ACC112 (cell line): ENCODE data around the gene GZMM.

ENCODE experiments used
- H2AFZ ChIP-seq: fragments of 200-600 bp; sonication (generic); one replicate; pipeline ENCODE4 v1.6.0; 2017; ENCODE audit warnings: antibody characterized with exemption, low read length; ENCODE audit not compliant: unreplicated experiment
- H3K27ac ChIP-seq: fragments of 200-600 bp; sonication (generic); 2 replicates; pipeline ENCODE4 v1.5.1; 2014; ENCODE audit warnings: low read depth, mild to moderate bottlenecking, antibody characterized with exemption, low read length, moderate library complexity
- H3K27me3 ChIP-seq: fragments of 200-600 bp; sonication (generic); 2 replicates; pipeline ENCODE4 v1.6.1; 2014; ENCODE audit warnings: mild to moderate bottlenecking, antibody characterized with exemption, low read length, moderate library complexity, mixed read lengths; ENCODE audit not compliant: insufficient read depth
- H3K36me3 ChIP-seq: fragments of 200-600 bp; sonication (generic); 2 replicates; pipeline ENCODE4 v1.6.1; 2016; ENCODE audit warnings: mild to moderate bottlenecking, antibody characterized with exemption, low read length, moderate library complexity, mixed read lengths; ENCODE audit not compliant: insufficient read depth
- H3K4me1 ChIP-seq: fragments of 200-600 bp; sonication (generic); one replicate; pipeline ENCODE4 v1.6.1; 2016; ENCODE audit warnings: low read length, mixed read lengths; ENCODE audit not compliant: insufficient read depth, unreplicated experiment, control insufficient read depth
- H3K4me3 ChIP-seq: fragments of 200-600 bp; sonication (generic); 2 replicates; pipeline ENCODE4 v1.5.1; 2014; ENCODE audit warnings: mild to moderate bottlenecking, low read depth, low read length
- H3K79me2 ChIP-seq: fragments of 200-600 bp; sonication (generic); one replicate; pipeline ENCODE4 v1.6.0; 2016; ENCODE audit warnings: low read length; ENCODE audit not compliant: control insufficient read depth, unreplicated experiment, insufficient read depth

The GZMM gene

DNA sequence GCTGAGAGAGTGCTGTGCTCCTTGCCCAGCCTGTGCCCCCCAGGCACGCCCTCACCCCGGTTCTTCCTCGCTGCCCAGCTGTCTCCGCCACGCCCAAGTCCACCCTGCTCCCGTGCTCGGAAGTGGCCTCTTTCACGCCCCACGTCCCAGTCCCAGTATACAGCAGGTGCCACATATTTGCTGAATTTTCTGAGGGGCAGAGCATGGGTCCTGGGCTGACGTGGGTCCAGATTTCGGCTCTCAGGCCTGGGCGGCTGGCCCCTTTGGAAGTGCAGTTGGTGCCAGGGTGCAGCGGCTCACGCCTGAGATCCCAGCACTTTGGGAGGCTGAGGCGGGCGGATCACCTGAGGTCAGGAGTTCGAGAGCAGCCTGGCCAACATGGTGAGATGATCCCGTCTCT lies 49.2 kb downstream of the GZMM start:
- H3K4me1 ChIP-seq, result peaks cover 6% of the 10 kb centered on the region
- no peak overlapping the region for H2AFZ ChIP-seq
- no peaks in the 10 kb centered on the region for H3K36me3 ChIP-seq
- H3K27ac ChIP-seq, result no peak overlapping the region
- H3K79me2 ChIP-seq, result no peaks in the 10 kb centered on the region
- no peak overlapping the region for H3K4me3 ChIP-seq
- H3K27me3 ChIP-seq, result peaks cover 9% of the 10 kb centered on the region; the same call in 1 of the 2 replicates

DNA sequence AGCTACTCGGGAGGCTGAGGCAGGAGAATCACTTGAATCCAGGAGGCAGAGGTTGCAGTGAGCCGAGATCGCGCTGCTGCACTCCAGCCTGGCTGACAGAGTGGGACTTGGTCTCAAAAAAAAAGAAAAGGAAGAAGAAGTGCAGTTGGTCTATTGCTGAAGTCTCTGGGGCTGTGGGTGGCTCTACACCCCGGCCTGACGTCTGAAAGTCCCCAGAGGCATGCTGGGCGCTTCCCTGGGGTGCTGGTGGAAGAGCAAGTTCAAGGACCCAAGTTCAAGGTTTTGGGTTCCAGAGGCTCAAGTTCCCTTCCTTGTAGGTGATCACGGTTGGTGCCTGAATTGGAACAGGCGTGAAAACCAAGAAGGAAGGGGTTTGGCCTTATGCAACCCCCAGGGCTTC lies 49.7 kb downstream of the GZMM start:
- Histone ChIP-seq H3K4me3 (no peak overlapping the region), H3K27me3 (peaks cover 9% of the 10 kb centered on the region; the same call in 1 of the 2 replicates), H3K4me1 (peaks cover 3% of the 10 kb centered on the region), H3K36me3 (no peaks in the 10 kb centered on the region), H3K27ac (no peak overlapping the region), H2AFZ (no peak overlapping the region), H3K79me2 (no peaks in the 10 kb centered on the region)

DNA sequence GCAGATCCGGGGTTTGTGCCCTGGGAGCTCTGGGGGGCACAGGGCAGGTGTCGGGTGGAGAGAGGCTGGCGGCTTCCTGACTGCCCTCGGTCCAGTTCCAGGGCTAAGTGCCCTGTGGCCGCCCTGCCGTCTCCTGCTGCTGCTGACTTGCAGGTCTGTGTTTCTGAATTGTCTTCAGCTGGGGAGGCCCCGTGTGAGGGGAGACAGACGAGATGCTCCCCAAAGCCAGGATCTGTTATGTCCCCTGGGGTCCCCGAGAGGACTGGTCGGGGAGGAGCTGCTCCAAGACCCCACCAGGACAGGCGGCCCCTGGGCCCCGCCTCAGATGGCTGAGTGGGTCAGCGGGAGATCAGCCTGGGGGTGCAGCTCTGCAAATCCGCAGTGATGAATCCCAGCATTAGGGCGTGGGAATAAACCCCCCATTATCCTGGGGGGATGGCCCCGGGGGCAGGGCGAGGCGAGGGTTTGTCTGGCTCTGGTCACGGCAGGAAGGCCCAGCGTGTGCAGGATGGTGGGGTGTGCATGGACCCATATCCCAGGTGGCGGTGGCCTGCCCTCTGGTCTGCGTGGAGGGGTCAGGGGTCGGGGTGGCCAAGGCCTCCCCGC lies 50.5 kb downstream of the GZMM start:
- Histone ChIP-seq H3K27ac (no peak overlapping the region), H2AFZ (no peak overlapping the region), H3K27me3 (peaks cover 9% of the 10 kb centered on the region; the same call in 1 of the 2 replicates), H3K4me3 (no peak overlapping the region), H3K36me3 (no peaks in the 10 kb centered on the region), H3K4me1 (no peaks in the 10 kb centered on the region), H3K79me2 (no peaks in the 10 kb centered on the region)

DNA sequence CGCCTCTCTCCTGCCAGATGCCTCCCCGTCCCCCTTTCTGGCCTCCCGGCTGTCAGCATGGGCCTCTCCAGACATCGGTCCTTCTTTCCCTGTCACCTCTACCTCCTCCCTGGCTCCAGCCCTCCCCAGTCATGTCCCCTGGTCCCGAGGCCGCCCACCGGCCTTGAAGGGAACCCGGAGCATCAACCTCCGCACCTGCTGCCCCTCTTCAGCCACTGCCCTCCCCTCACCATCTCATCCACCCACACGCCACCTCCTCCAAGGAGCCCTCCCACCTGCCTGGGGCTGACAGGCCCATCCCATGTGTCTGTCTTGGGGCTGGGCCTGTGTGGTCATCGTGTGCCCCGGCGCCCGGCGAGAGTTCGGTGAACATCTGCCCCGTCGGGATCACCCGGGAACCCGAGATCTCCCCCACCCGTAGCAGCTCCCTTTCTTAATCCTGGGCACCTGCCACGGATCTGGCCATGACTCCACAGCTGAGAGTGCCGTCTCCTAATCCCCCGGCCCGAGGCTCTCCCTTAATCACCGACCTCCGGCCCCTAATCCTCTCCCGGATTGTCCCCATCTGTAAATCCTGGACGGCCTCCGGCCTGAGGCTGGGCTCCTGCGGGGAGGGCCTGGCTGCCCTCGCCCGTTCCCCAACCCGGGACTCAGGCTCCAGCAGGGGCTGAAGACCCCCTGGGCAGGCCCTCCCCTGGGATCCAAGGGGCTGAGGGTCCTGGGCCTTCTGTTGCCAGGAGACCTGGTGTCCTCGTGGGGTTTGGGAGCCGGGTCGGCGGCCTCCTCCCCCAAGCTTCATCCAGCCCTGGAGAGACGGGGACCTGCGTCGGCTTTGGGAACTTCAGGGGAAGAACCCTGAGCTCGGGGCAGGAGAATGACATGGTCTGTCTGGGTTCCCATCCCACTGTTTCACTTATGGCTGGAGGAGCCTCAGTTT lies 51.7 kb downstream of the GZMM start:
- Histone ChIP-seq H3K4me1 (no peaks in the 10 kb centered on the region), H2AFZ (no peak overlapping the region), H3K4me3 (no peak overlapping the region), H3K36me3 (no peaks in the 10 kb centered on the region), H3K27me3 (peaks cover 8% of the 10 kb centered on the region; the same call in 1 of the 2 replicates), H3K27ac (no peak overlapping the region), H3K79me2 (no peaks in the 10 kb centered on the region)

DNA sequence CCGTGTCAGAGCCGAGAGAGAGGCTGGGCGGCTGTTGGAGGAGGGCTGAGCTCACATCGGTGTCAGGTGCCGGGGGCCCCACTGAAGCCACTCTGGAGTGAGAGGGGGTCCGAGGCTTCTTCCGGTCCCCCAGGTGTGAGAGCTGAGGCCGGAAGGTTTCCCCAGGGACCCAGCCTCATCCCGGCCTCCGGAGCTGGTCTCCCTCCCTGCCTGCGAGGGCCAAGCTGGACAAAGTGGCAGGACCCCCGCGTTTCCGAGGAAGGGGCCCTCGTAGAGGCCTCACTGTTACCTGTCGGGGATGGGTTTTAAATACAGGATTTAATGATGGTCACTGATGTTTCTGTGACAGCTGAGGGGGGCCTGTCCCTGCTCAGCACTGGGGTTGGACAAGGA lies 52.4 kb downstream of the GZMM start:
- peaks cover 2% of the 10 kb centered on the region; the same call in 1 of the 2 replicates for H3K27me3 ChIP-seq
- H3K27ac ChIP-seq, result no peak overlapping the region
- no peak overlapping the region for H2AFZ ChIP-seq
- H3K36me3 ChIP-seq, result no peaks in the 10 kb centered on the region
- H3K79me2 ChIP-seq, result no peaks in the 10 kb centered on the region
- H3K4me1 ChIP-seq, result no peaks in the 10 kb centered on the region
- no peak overlapping the region for H3K4me3 ChIP-seq

DNA sequence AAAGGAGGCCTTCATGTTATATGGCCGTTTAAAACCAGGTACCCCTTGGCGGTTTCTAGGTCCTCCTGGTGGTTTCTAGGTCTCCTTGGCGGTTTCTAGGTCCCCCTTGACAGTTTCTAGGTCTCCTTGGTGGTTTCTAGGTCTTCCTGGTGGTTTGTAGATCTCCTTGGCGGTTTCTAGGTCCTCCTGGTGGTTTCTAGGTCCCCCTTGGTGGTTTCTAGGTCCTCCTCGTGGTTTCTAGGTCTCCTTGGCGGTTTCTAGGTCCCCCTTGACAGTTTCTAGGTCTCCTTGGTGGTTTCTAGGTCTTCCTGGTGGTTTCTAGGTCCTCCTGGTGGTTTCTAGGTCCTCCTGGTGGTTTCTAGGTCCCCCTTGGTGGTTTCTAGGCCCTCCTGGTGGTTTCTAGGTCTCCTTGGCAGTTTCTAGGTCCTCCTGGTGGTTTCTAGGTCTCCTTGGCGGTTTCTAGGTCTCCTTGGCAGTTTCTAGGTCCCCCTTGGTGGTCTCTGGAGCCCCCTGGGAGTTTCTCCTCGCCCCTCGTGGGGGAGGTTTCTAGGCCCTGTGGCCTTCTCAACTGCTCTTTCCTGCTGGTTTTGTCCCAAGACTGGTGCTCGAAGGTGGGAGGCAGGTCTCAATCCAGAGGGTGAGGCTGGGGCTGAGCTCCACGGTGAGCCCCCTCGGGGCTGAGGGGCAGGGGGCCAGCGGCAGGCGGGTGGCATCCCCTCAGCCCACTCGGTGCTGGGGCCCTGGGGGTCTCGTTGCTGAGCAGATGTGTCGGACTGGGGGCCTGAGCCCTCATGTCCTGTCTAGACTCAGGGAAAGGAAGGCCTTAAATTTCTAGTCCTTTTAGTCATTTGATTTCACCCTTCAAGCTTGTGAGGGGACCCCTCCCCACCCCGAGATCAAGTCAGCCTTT lies 53.8 kb downstream of the GZMM start:
- H2AFZ ChIP-seq, result no peak overlapping the region
- H3K36me3 ChIP-seq, result no peaks in the 10 kb centered on the region
- no peak overlapping the region for H3K27ac ChIP-seq
- H3K79me2 ChIP-seq, result no peaks in the 10 kb centered on the region
- no peak overlapping the region for H3K4me3 ChIP-seq
- H3K4me1 ChIP-seq, result no peaks in the 10 kb centered on the region
- no peaks in the 10 kb centered on the region for H3K27me3 ChIP-seq
